Measurements from ENCODE around the gene CCNE1.
A peak's percentile ranks its signal among the peaks of the same experiment; 100 is the strongest.

Gene CCNE1

GRCh38 chr19:29811125-29812079, at the start of gene CCNE1:
Gene CCNE1 (plus strand): TSS chr19:29811991. CDS start chr19:29812556, 565 bp downstream.
- peak; percentile 94 for DNase-seq

GRCh38 chr19:29763196-29763595, 48.6 kb upstream of the CCNE1 start:
- DNase-seq = no peak

- DNase-seq = no peak
Observed at GRCh38 chr19:29764361-29764760, 47.4 kb upstream of the CCNE1 start.

GRCh38 chr19:29766100-29766499, 45.7 kb upstream of the CCNE1 start:
- no peak for DNase-seq

GRCh38 chr19:29767039-29767735, 44.6 kb upstream of the CCNE1 start:
- DNase-seq = no peak

DNA sequence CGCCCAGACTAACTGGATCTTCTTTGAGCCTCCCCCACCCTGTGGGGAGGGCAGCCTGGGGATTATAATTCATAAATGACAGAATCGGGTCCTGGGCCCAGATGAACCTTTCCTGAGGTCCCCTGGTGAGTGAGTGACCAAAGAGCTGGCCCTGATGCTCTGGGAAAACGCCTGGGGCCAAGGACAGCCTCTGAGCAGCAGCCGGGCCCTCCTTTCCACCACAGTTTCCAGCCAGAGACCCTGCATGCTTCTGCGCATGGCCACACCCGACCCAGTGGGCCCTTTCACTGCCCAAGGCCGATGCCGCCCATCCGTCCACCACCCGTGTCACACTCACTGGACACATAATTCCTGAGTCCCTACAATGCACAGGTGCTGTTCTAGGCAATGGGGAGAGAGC, 43.6 kb upstream of the CCNE1 start:
- DNase-seq = no peak

- no peak for DNase-seq
Observed at GRCh38 chr19:29769997-29770396, 41.8 kb upstream of the CCNE1 start.

GRCh38 chr19:29770648-29771047, 41.1 kb upstream of the CCNE1 start:
- DNase-seq = no peak

DNA sequence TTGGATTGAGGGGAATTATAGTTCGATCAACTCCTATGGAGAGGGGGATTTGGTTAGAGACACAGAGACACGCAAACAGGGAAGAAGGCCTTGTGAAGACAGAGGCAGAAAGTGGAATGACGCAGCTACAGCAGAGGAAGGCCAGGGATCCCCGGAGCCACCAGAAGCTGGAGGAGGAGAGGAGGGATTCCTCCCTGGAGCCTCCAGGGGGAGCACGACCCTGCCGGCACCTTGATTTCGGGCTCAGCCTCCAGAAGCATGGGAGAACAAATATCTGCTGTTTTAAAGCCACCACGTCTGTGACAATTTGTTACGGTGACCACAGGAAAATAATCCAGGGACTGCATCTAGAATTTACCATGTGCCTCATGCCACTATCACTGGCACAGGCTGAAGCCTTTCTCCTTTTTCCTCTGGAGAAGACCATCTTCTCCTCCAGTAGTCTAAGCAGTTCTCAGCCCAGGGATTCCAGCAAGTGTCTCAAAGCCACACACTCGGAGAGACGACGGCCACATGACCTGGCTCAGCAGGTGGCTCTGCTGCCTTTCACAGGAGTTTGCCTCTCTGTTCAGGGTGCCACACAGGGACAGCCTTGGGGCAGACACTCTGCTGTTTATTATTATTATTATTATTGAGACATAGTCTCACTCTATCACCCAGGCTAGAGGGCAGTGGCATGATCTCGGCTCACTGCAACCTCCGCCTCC, 39.9 kb upstream of the CCNE1 start:
- peak; percentile 62 for DNase-seq

DNA sequence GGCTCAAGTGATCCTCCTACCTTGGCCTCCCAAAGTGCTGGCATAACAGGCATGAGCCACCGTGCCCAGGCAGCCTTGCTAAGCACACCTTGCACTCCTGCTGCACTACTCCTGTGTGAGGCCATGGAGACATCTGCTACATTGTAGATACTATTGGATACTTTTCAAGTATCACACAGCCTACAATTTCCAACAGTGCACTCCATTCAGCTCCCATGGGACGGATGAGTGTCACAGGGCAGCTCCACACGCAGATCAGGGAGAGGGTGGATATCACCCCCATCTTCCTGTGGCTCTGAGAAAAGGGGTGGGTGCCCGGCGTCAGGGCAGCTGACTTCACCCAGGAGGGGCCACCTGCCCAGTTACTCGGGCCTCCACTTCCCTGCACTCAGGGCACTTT, 39.1 kb upstream of the CCNE1 start:
- DNase-seq = no peak

DNA sequence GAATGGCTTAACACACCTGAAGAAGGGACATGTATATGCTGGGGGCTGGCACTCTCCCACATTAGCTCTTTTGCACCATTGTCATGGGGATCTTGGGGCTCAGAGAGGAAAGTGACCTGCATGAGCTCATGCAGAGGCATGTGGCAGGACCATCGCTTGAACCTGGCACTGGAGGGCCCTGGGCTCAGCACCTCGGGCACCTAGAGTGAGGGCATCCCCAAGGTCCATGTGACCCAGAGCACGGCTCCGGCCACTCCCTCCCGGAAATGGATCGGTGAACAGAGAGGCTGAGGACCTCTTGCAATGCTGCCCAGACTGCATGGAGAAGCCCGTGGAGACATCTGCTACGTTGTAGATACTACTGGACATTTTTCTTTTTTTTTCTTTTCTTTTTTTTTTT, 38.6 kb upstream of the CCNE1 start:
- DNase-seq = no peak

GRCh38 chr19:29774126-29774525, 37.7 kb upstream of the CCNE1 start:
- no peak for DNase-seq

- peak; percentile 40 for DNase-seq
Observed at GRCh38 chr19:29777781-29778309, 33.9 kb upstream of the CCNE1 start.

DNA sequence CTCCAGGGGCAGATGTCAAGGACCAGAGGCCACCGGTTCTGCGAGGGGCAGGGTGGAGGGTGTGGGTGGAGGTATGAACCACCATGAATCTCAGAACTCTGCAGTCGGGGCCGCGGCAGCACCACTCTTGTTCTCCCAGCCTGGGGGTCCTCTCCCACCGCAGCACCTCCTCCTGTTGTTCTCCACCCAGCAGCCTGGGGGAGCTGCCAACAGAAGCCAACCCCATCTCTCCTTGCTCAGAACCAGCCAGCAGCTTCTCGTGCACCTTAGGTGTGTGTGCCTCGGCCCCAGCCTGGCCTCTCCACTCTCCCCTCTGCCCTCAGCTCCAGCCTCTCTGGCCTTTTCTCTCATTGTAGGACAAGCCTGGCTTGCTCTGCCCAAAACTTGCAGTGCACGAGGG, 31.9 kb upstream of the CCNE1 start:
- no peak for DNase-seq

DNA sequence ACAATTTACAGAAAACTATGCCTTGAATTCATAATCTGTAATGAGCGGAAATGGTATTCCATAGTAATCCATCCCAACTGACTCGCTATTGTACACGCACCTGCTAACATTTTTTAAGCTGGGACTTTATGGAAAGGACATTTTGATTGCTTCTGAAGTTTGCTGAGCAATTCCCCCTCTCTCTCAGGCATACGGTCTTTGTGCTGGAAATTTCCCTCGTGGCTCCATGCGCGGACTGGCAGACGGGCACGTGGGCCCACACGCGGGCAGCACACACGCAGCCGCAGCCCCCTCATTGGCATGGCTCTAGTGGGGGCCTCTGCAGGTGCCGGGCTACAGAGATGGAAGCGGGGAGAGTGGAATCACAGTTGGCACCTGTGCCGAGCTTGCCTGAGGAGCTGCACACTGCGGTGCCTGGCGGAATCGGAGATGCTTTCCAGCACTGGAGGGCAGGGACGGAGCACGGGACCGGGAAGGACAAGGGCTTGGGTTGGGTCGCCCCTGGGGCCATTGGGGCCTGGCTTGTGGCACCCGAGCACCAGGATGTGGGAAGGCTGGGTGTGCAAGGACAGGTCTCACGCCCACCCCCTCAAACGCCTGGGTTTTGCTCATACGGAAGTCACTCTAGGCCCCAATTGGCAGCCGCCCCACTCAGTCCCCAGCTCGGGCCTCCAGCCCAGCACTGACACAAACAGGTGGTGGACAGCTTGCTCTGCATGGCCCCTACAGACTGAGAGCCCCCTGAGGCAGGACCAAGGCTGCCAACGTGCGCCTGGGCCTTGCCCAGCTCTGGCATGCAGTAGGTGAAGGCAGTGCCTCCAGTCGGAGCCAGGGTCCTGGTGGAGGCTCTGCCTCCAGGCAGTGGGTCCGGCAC, 30.2 kb upstream of the CCNE1 start:
- peak; percentile 67 for DNase-seq

DNA sequence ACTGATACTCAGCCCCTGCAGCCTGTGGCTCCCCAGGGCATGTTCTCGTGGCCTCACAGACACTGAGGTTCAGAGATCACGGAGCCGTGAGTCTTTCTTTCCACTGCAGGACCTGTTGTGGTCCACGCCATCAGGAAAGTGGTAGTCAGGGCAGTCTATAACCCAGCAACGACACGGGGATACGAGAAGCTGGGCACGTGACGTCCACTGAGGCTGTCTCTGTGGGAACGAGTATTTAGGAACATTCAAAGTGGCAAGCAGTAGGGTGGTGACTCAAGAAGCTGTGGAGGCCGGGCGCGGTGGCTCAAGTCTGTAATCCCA, 29.6 kb upstream of the CCNE1 start:
- no peak for DNase-seq

DNA sequence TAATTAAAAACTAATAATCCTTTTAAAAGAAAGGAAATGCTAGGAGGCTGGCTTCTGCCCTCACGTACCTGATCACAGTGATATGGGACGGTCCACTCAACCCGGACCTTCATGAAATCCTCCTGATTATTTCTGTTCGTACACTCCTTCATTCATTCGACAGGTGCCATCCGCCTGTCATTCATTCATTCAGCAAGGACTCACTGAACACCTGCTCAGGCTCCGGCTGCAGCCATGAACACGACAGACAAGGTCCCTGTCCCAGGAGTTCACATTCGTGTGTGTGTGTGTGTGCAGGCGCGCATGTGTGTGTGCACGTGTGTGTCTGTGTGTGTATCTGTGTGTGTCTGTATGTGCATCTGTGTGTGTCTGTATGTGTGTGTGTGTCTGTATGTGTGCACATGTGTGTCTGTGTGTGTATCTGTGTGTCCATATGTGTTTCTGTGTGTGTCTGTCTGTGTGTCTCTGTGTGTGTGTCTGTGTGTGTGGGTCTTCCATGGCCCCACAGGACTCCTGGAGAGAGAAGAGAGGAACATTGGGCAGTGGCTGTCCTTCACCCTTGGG, 28.1 kb upstream of the CCNE1 start:
- DNase-seq = no peak

GRCh38 chr19:29784598-29785223, 27.1 kb upstream of the CCNE1 start:
- DNase-seq = no peak

DNA sequence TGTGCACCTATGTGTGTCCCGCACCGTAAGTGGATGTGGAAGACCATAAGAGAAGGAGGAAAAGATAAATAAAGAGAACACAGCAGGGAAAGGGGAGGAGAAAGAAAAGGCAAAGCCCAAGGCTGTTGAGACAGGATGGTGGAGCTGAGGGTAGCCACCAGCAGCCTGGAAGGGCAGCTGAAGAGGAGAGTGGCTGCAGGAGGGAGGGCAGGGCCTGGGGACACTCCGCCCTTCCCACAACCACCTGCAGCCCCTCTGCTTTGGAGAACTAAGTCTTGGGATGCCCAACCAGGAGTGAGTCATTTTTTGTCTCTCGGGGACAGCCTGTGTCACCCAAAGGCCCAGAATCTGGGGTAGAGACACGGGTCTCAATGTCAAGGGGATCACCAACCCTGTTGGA, 26.4 kb upstream of the CCNE1 start:
- no peak for DNase-seq

GRCh38 chr19:29785955-29786589, 25.7 kb upstream of the CCNE1 start:
- no peak for DNase-seq

DNA sequence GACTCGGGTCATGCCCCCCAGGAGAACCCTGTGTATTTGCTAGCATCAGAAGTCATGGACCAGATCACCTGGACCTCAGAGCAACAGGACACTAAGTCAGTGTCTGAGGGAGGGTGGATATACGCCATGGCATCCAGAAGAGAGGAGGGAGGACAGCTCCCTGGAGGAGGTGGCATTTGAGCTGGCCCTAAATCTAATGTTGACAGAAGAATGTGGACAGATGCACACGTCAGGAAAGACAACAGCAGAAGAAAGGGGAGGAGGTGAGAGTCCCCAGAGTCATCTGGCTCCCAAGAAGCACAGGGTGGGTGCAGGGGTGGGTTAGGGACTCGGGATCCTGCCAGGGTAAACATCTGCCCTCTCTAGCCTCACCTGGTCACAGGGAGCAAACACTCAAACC, 24.5 kb upstream of the CCNE1 start:
- DNase-seq = no peak
